RWPE2 (cell line): ENCODE measurements around the gene PACSIN2.
"Not testable (repeated sequence)": the region's sequence is repeated elsewhere in the genome, so short reads cannot be mapped to it uniquely, and the experiment has no call there.

ENCODE experiments used
- ATAC-seq: fragments of 200-7000 bp; cut with Tn5 transposase; 3 replicates; pipeline ENCODE4 v1.9.1; 2021; ENCODE audit warnings: low read depth
- DNase-seq: peaks from one replicate; pipeline ENCODE4 v3.0.0-alpha.2; 2020; ENCODE audit warnings: low spot score
- H3K27ac ChIP-seq: fragments of 450-650 bp; 2 replicates; pipeline ENCODE4 v1.5.1; 2017; ENCODE audit warnings: mild to moderate bottlenecking; ENCODE audit not compliant: poor library complexity, severe bottlenecking
- H3K27me3 ChIP-seq: fragments of 250-450 bp; sonication (Bioruptor Pico); 2 replicates; pipeline ENCODE4 v1.5.1; 2021; ENCODE audit warnings: mild to moderate bottlenecking, moderate library complexity; ENCODE audit not compliant: insufficient read depth, poor library complexity, severe bottlenecking
- H3K36me3 ChIP-seq: fragments of 250-450 bp; sonication (Bioruptor Pico); 2 replicates; pipeline ENCODE4 v1.5.1; 2020; ENCODE audit warnings: low read depth, mild to moderate bottlenecking, moderate library complexity
- H3K4me1 ChIP-seq: fragments of 250-450 bp; sonication (Bioruptor Pico); 2 replicates; pipeline ENCODE4 v1.5.1; 2021; ENCODE audit warnings: mild to moderate bottlenecking, moderate library complexity; ENCODE audit not compliant: insufficient read depth, poor library complexity, severe bottlenecking
- H3K4me3 ChIP-seq: fragments of 250-450 bp; sonication (Bioruptor Pico); 2 replicates; pipeline ENCODE4 v1.5.1; 2021; ENCODE audit warnings: mild to moderate bottlenecking, moderate library complexity; ENCODE audit not compliant: severe bottlenecking
- H3K9me3 ChIP-seq: fragments of 250-450 bp; sonication (Bioruptor Pico); 2 replicates; pipeline ENCODE4 v1.5.1; 2021; ENCODE audit warnings: mild to moderate bottlenecking, moderate library complexity; ENCODE audit not compliant: severe bottlenecking
- TF ChIP-seq, protein P1 (sequence below): fragments of 450-650 bp; IDR thresholded peaks from one replicate; pipeline ENCODE4 v1.5.1; 2017; ENCODE audit warnings: mild to moderate bottlenecking, moderate library complexity; ENCODE audit not compliant: poor library complexity, severe bottlenecking

The PACSIN2 gene

DNA sequence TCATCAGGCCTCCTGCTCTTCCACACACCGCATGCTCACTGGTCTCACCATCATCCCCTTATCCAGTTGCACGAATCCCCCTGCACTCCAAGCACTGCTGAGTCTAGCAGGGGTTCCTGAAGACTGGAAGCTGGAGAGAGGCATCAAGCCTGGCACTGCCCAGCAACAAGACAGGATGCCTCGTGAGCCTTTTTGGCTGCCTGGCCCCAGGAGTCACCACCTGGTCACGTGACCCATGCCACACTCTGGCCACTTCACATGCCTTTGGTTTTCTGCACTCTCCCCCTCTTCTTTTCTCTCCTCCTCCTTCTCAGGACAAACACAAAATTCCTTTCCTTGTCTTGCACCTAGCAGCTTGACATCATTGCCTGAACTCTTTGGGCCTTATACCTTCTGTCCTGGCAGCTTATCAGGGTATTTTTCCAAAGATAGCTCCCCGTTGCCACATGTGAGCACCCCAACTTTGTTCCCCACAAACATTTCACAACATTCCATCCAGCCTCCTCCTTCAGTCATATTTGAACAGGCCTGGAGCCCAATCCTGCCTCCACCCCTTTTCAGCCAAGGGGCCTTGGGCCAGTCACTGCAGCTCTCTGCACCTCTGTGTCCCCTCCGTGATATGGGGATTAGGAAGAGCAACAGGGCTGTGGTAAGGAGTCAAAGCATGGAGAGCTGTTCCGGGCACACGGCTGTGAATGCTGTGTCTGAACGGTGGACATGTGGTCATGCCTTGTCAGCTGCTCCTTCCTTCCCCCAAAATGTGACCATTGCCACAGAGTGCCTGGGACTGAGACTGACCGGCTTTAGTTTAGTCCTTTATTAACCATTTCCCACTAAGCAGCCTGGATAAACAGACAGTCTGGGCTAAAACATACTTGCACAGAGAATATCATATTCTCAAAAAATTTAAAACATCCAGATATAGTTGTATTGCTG lies 2.8 kb upstream of the PACSIN2 start:
- no peak overlapping the region for H3K4me3 ChIP-seq
- TF ChIP-seq, protein P1, sequence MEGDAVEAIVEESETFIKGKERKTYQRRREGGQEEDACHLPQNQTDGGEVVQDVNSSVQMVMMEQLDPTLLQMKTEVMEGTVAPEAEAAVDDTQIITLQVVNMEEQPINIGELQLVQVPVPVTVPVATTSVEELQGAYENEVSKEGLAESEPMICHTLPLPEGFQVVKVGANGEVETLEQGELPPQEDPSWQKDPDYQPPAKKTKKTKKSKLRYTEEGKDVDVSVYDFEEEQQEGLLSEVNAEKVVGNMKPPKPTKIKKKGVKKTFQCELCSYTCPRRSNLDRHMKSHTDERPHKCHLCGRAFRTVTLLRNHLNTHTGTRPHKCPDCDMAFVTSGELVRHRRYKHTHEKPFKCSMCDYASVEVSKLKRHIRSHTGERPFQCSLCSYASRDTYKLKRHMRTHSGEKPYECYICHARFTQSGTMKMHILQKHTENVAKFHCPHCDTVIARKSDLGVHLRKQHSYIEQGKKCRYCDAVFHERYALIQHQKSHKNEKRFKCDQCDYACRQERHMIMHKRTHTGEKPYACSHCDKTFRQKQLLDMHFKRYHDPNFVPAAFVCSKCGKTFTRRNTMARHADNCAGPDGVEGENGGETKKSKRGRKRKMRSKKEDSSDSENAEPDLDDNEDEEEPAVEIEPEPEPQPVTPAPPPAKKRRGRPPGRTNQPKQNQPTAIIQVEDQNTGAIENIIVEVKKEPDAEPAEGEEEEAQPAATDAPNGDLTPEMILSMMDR = no peak
- ATAC-seq (no peak), DNase-seq (no peak)
- H3K36me3 ChIP-seq = no peaks in the 10 kb centered on the region
- peaks cover 21% of the 10 kb centered on the region for H3K4me1 ChIP-seq
- no peaks in the 10 kb centered on the region for H3K9me3 ChIP-seq
- no peaks in the 10 kb centered on the region for H3K27me3 ChIP-seq
- no peak overlapping the region for H3K27ac ChIP-seq

DNA sequence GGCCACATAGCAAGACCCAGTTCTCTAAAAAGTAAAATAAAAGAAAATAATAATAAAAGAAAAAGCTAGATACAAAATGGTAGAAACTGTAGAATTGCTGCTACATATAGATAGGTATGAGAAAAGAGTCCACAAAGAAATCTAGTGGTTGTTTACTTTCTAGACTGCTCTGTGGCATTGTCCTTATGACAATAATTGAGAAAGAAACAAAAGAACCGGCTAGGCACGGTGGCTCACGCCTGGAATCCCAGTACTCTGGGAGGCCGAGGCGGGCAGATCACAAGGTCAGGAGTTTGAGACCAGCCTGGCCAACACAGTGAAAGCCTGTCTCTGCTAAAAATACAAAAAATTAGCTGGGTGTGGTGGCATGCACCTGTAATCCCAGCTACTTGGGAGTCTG lies 1.2 kb upstream of the PACSIN2 start:
- not testable (repeated sequence) for H3K27ac ChIP-seq, H3K36me3 ChIP-seq, H3K9me3 ChIP-seq, ATAC-seq, DNase-seq, H3K4me3 ChIP-seq, H3K27me3 ChIP-seq
- peaks cover 21% of the 10 kb centered on the region for H3K4me1 ChIP-seq

DNA sequence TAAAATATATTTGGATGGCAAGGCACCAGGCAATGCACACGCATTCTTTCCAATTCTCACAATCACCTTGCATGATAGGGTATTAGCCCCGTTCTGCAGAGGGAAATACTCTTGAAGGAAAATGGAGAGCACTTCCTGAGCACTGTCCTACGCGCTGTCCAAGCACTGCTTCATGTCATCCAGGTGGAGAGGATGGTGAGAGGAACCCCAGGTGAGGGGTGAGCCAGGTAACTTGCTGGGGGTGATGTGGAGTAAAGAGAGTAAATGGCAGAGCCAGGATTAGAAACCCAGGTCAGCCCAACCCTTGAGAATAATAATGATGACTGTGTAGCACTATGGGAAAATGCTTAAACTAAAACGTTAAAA lies 711 bp upstream of the PACSIN2 start:
- DNase-seq (no peak), ATAC-seq (no peak)
- H3K27me3 ChIP-seq = no peaks in the 10 kb centered on the region
- H3K9me3 ChIP-seq = no peaks in the 10 kb centered on the region
- no peaks in the 10 kb centered on the region for H3K36me3 ChIP-seq
- peaks cover 21% of the 10 kb centered on the region for H3K4me1 ChIP-seq
- peak overlapping the region; percentile 54 for H3K27ac ChIP-seq
- TF ChIP-seq, protein P1 = no peak
- peak overlapping the region; percentile 92 for H3K4me3 ChIP-seq

DNA sequence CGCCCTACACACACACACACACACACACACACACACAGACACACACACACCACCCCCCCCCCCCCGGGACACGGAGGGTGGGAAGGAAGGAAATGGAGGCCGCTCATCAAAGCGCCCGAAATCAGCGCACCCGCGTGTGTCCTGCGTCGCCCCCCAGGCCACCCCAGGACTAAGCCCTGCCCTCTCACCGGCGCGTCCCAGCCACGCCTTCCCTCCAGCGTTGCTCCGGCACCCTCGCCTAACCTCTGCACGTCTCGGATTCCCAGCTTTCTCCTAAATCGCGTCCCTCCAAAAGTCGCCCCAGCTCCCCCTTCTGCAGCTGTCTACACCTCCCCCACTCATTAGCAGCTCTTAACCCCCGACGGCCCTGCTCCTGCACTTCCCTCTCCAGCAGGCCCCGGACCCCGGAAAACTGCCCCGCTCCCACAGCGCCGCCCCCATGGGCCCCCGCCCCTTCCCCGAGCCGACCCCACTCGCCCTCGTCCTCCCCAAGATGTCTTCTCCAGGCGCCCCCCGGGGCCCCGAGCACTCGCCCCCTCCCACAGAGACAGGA lies 557 bp downstream of the PACSIN2 start:
- H3K4me1 ChIP-seq = peaks cover 15% of the 10 kb centered on the region
- TF ChIP-seq, protein P1 = no peak

DNA sequence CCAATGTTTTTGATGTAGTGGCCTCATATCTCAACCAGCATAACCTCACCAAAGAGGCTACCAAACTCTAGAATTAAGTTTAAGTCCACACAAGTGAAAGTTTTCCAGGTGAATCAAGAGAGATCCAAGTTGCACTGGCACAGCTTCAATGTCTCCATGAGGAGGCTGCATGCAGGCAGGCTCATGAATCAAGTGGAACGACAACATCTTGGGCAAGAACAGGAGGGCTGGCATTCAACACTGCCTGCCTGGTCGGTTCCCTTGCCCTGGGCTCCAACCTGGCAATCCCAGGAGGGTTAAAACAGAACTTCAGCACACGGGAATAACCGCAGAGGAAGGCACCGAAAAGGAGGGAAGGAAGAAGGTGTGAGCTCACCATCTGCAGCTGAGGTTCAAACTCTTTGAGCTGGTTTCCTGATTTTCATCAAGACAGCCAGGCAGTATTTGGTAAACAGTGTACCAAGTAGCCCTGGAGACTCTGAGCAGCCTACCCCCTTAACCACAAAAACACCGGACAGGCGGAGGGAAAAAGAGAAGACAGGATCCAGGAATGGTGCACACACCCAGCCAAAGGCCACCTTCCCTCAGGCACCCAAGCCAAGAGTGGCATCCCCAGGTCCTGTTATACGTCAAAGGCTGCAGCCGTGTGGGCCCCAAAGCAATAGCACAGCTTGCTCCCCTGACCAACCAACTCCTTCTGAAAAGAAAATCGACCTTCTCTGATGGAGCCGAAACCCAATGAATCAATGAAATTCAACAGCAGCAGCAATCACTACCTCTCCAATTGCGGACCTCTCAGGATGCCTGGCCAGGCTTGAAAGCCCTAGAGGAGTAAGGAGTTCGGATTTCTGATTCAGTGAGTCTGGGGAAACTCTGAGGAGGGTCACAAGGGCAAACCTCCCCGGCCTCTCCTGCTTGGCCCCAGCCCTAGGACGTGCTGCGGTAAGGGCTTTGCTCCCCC lies 1.3 kb downstream of the PACSIN2 start:
- peaks cover 22% of the 10 kb centered on the region for H3K4me1 ChIP-seq

More for the DNA sequence above, 557 bp downstream of the PACSIN2 start:
- Histone ChIP-seq H3K27me3 (no peaks in the 10 kb centered on the region), H3K36me3 (no peaks in the 10 kb centered on the region), H3K9me3 (no peaks in the 10 kb centered on the region), H3K27ac (peak overlapping the region; percentile 54), H3K4me3 (peak overlapping the region; percentile 92)
- ATAC-seq (peak; percentile 41), DNase-seq (no peak)

More for the DNA sequence above, 1.3 kb downstream of the PACSIN2 start:
- TF ChIP-seq, protein P1 = no peak
- peak overlapping the region; percentile 92 for H3K4me3 ChIP-seq
- DNase-seq = no peak
- peaks cover 3% of the 10 kb centered on the region; the same call in 1 of the 2 replicates for H3K36me3 ChIP-seq
- ATAC-seq = no peak
- H3K9me3 ChIP-seq = no peaks in the 10 kb centered on the region
- H3K27me3 ChIP-seq = no peaks in the 10 kb centered on the region
- peak overlapping the region; percentile 54 for H3K27ac ChIP-seq
